Glutamatergic neuron (in vitro differentiated cells): ENCODE data around the gene TMEM51. TPM values are rescaled to one million over a fixed set of nuclear protein-coding genes. Genes with fewer than 3 reads are reported as not detected.

ENCODE experiments used
- DNase-seq: peaks from one replicate; pipeline ENCODE4 v3.0.0; 2022
- H3K27ac Mint-ChIP-seq: one replicate; pipeline ENCODE4 v1.8.0; 2020; ENCODE audit warnings: mild to moderate bottlenecking, mixed read lengths, inconsistent platforms; ENCODE audit not compliant: unreplicated experiment
- H3K27me3 Mint-ChIP-seq: one replicate; pipeline ENCODE4 v1.8.0; 2020; ENCODE audit warnings: mild to moderate bottlenecking, moderate library complexity, mixed read lengths, inconsistent platforms; ENCODE audit not compliant: unreplicated experiment
- H3K36me3 Mint-ChIP-seq: one replicate; pipeline ENCODE4 v1.8.0; 2020; ENCODE audit warnings: mild to moderate bottlenecking, mixed read lengths, inconsistent platforms; ENCODE audit not compliant: unreplicated experiment
- H3K4me1 Mint-ChIP-seq: one replicate; pipeline ENCODE4 v1.8.0; 2020; ENCODE audit warnings: mild to moderate bottlenecking, low read depth, mixed read lengths, inconsistent platforms; ENCODE audit not compliant: unreplicated experiment
- H3K4me3 Mint-ChIP-seq: one replicate; pipeline ENCODE4 v1.8.0; 2020; ENCODE audit warnings: mild to moderate bottlenecking, mixed read lengths, inconsistent platforms; ENCODE audit not compliant: unreplicated experiment
- H3K9me3 Mint-ChIP-seq: one replicate; pipeline ENCODE4 v1.8.0; 2020; ENCODE audit warnings: mild to moderate bottlenecking, moderate library complexity, mixed read lengths, inconsistent platforms; ENCODE audit not compliant: unreplicated experiment
- total RNA-seq: library from RNA; stranded (reverse); fragmentation: NEBNext Ultra II Directional; extraction: Animal tissue kit (Norgen Biotek cat#: 25700); gene quantifications from one replicate; pipeline ENCODE4 v1.2.1, GENCODE V29; 2021; ENCODE audit not compliant: unreplicated experiment
- TF ChIP-seq, protein P1 (sequence below): fragments of 200-600 bp; sonication (generic); IDR thresholded peaks from one replicate; pipeline ENCODE4 v1.5.0; 2021; ENCODE audit not compliant: partially characterized antibody, unreplicated experiment

Gene TMEM51
- total RNA-seq, 1 donor from 2014 or later = 3.2 TPM

DNA sequence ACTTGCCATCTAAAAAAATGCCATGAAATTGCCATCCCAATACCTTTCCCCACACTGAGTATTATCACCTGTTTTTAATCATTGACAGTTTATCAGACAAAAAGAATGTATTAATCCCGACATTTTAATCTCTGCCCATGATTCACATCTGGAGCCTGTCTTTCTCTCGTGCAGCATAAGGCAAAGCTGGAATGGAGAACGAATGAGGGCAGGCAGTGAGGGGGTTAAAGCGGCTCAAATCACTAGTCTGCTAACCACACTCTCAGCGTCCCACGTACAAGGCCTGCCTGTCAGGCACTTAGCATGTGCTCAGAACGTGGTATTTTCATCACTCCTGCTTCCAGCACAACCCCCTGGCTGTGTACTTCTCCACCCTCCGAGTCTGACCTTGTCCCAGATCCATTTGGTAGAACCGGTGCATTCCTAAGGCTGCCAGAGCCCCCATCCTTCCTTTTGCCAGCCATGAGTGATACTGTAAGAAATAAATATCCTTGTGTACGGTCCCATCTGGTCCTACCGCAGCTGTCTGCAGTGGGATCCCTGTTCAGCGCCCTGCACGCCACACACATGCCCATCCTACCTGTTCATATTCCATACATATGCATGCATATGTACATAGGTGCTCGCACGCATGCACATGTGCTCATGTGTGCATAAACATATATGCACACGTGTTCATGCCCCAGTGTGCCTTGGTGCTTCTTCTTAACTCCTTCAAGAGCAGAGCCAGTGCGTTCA lies 58.8 kb downstream of the TMEM51 start:
- no peaks in the 10 kb centered on the region for H3K9me3 Mint-ChIP-seq
- H3K27ac Mint-ChIP-seq = no peak overlapping the region
- TF ChIP-seq, protein P1, sequence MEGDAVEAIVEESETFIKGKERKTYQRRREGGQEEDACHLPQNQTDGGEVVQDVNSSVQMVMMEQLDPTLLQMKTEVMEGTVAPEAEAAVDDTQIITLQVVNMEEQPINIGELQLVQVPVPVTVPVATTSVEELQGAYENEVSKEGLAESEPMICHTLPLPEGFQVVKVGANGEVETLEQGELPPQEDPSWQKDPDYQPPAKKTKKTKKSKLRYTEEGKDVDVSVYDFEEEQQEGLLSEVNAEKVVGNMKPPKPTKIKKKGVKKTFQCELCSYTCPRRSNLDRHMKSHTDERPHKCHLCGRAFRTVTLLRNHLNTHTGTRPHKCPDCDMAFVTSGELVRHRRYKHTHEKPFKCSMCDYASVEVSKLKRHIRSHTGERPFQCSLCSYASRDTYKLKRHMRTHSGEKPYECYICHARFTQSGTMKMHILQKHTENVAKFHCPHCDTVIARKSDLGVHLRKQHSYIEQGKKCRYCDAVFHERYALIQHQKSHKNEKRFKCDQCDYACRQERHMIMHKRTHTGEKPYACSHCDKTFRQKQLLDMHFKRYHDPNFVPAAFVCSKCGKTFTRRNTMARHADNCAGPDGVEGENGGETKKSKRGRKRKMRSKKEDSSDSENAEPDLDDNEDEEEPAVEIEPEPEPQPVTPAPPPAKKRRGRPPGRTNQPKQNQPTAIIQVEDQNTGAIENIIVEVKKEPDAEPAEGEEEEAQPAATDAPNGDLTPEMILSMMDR = no peak
- peaks cover 16% of the 10 kb centered on the region for H3K4me1 Mint-ChIP-seq
- no peak for DNase-seq
- no peak overlapping the region for H3K4me3 Mint-ChIP-seq
- H3K27me3 Mint-ChIP-seq = peaks cover 1% of the 10 kb centered on the region
- H3K36me3 Mint-ChIP-seq = peaks cover 3% of the 10 kb centered on the region

DNA sequence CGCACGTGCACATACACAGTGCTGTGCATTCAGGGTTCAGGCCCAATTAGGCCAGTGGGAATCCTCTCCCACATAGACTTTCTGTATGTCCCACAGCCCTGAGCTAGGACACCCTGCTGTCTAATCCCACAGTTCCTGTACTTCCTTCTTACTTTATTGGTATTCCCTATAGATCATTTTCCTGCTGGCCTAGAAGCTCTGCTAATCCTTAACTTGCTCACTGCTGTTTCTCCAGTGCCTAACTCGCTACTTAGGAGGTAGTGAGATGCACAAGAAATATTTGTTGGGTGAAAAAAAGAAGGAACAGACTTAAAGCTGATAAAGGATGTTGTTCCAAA lies 59.4 kb downstream of the TMEM51 start:
- DNase-seq = no peak
- Mint-ChIP-seq H3K9me3 (no peaks in the 10 kb centered on the region), H3K4me3 (no peak overlapping the region), H3K27me3 (peaks cover 1% of the 10 kb centered on the region), H3K4me1 (peaks cover 11% of the 10 kb centered on the region), H3K27ac (no peak overlapping the region), H3K36me3 (peaks cover 5% of the 10 kb centered on the region)
- TF ChIP-seq, protein P1 = no peak

DNA sequence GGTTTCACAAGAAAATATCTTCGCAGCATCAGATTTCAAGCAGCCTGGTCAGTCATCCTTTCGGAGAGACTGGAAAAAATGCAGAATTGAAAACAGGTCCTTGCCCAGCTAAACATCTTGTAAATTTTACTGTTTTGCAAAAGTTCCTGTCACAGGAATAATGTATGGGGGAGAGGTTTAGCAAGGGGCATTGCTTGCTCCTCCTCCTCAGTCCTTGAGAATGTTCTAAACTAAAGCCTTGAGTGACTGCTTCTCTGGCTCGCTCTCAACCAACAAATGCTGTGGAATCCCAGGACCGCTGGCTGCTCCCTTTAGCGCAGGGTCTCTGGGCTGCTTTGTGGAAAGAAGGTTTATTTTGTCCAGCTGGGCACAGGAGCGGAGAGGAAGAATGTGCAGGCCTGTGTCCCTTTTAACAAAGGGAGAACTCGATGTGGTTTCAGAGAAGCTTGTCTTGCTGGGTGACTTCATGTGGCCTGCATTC lies 59.8 kb downstream of the TMEM51 start:
- Mint-ChIP-seq H3K27me3 (peaks cover 1% of the 10 kb centered on the region), H3K27ac (no peak overlapping the region), H3K36me3 (peaks cover 5% of the 10 kb centered on the region), H3K4me1 (peaks cover 11% of the 10 kb centered on the region), H3K4me3 (no peak overlapping the region), H3K9me3 (no peaks in the 10 kb centered on the region)
- TF ChIP-seq, protein P1 = no peak
- no peak for DNase-seq

DNA sequence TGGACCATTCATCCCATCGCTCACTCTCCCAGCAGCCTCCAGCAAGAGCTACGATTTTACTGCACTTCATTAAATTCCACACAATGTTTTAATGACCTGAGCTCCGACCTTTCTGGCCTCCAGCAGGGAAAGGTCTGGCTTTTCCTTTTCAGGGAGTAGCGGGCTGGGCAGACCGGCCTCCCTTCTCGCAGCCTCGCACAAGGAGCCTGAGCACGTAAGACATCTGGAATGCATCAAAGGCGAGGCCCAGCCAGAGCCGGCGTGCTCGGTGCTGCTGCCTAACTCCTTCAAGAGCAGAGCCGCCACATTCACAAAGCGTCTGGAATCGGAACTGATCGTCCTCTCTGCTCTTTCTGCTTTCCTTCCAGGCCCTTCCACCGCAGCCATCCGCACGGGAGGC lies 61.0 kb downstream of the TMEM51 start:
- H3K9me3 Mint-ChIP-seq = no peaks in the 10 kb centered on the region
- H3K27me3 Mint-ChIP-seq = no peaks in the 10 kb centered on the region
- DNase-seq = no peak
- H3K4me1 Mint-ChIP-seq = peaks cover 11% of the 10 kb centered on the region
- no peak overlapping the region for H3K27ac Mint-ChIP-seq
- no peak overlapping the region for H3K4me3 Mint-ChIP-seq
- peaks cover 5% of the 10 kb centered on the region for H3K36me3 Mint-ChIP-seq
- TF ChIP-seq, protein P1 = no peak

DNA sequence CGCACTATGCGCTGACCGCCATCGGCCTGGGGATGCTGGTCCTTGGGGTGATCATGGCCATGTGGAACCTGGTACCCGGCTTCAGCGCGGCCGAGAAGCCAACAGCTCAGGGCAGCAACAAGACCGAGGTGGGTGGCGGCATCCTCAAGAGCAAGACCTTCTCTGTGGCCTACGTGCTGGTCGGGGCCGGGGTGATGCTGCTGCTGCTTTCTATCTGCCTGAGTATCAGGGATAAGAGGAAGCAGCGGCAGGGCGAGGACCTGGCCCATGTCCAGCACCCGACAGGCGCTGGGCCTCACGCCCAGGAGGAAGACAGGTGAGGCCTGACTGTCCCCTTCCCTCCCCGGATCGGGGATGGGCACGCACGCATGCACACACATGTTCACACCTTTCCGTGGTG lies 61.6 kb downstream of the TMEM51 start:
- peaks cover 5% of the 10 kb centered on the region for H3K36me3 Mint-ChIP-seq
- TF ChIP-seq, protein P1 = no peak
- no peak overlapping the region for H3K4me3 Mint-ChIP-seq
- H3K27ac Mint-ChIP-seq = no peak overlapping the region
- H3K9me3 Mint-ChIP-seq = no peaks in the 10 kb centered on the region
- peaks cover 11% of the 10 kb centered on the region for H3K4me1 Mint-ChIP-seq
- H3K27me3 Mint-ChIP-seq = no peaks in the 10 kb centered on the region
- no peak for DNase-seq
